Activated CD8-positive, alpha-beta memory T cell treated with anti-CD3 and anti-CD28 coated beads, Interleukin-2, amount 50 U/mL, for 1 hour (primary cell): Measurements from ENCODE around the gene GLB1L3.
"Not testable (repeated sequence)": the region's sequence is repeated elsewhere in the genome, so short reads cannot be mapped to it uniquely, and the experiment has no call there.

ENCODE experiments used
- DNase-seq: peaks from one replicate; pipeline ENCODE4 v3.0.0-alpha.2; 2020; ENCODE audit errors: extremely low read depth

GLB1L3 gene

GRCh38 chr11:134250675-134251074 is 25.5 kb upstream of the GLB1L3 start:
- DNase-seq = no peak

- DNase-seq = no peak
These were observed 23.6 kb upstream of the GLB1L3 start for GRCh38 chr11:134252346-134253187.

- DNase-seq = peak; percentile 91
These were observed 22.8 kb upstream of the GLB1L3 start, which contains the start of the genes ACAD8 and THYN1 for GRCh38 chr11:134253188-134253993. ACAD8 (plus strand) TSS chr11:134253568; CDS start chr11:134253601, 33 bp downstream. THYN1 (minus strand) TSS chr11:134253352; CDS start chr11:134252882, 470 bp downstream.

- DNase-seq = no peak
These were observed 21.6 kb upstream of the GLB1L3 start for GRCh38 chr11:134254433-134255183.

- DNase-seq = not testable (repeated sequence)
These were observed 21.0 kb upstream of the GLB1L3 start for GRCh38 chr11:134255184-134255561.

- no peak for DNase-seq
These were observed 19.1 kb upstream of the GLB1L3 start for GRCh38 chr11:134257101-134257500.

GRCh38 chr11:134258577-134258976 is 17.6 kb upstream of the GLB1L3 start:
- DNase-seq = no peak

GRCh38 chr11:134260503-134260902 is 15.7 kb upstream of the GLB1L3 start:
- no peak for DNase-seq

- DNase-seq = no peak
These were observed 15.2 kb upstream of the GLB1L3 start for GRCh38 chr11:134260983-134261382.

GRCh38 chr11:134261626-134262488 is 14.3 kb upstream of the GLB1L3 start:
- no peak for DNase-seq

- DNase-seq = no peak
These were observed 11.0 kb upstream of the GLB1L3 start for GRCh38 chr11:134264966-134265764.

- no peak for DNase-seq
These were observed 9.7 kb upstream of the GLB1L3 start for GRCh38 chr11:134266440-134266839.

- no peak for DNase-seq
These were observed 9.3 kb upstream of the GLB1L3 start for GRCh38 chr11:134266841-134267251.

GRCh38 chr11:134267461-134267860 is 8.7 kb upstream of the GLB1L3 start:
- DNase-seq = no peak

- DNase-seq = no peak
These were observed 8.2 kb upstream of the GLB1L3 start for GRCh38 chr11:134267966-134268365.

GRCh38 chr11:134270250-134270714 is 5.9 kb upstream of the GLB1L3 start:
- DNase-seq = no peak

GRCh38 chr11:134271978-134272377 is 4.2 kb upstream of the GLB1L3 start:
- DNase-seq = no peak

GRCh38 chr11:134272381-134273316 is 3.5 kb upstream of the GLB1L3 start:
- DNase-seq = no peak

- no peak for DNase-seq
These were observed 2.9 kb upstream of the GLB1L3 start for GRCh38 chr11:134273317-134273712.
